Stimulated activated CD8-positive, alpha-beta memory T cell treated with anti-CD3 and anti-CD28 coated beads, Interleukin-12 subunit alpha, Interleukin-12 subunit beta, amount 100 ng/mL, for 24 hours (primary cell): ENCODE measurements around the gene NDUFA7.
A peak's percentile ranks its signal among the peaks of the same experiment; 100 is the strongest.
"Not testable (repeated sequence)": the region's sequence is repeated elsewhere in the genome, so short reads cannot be mapped to it uniquely, and the experiment has no call there.

ENCODE experiments used
- DNase-seq: peaks from one replicate; pipeline ENCODE4 v3.0.0-alpha.2; 2020; ENCODE audit errors: extremely low read depth

The NDUFA7 gene

DNA sequence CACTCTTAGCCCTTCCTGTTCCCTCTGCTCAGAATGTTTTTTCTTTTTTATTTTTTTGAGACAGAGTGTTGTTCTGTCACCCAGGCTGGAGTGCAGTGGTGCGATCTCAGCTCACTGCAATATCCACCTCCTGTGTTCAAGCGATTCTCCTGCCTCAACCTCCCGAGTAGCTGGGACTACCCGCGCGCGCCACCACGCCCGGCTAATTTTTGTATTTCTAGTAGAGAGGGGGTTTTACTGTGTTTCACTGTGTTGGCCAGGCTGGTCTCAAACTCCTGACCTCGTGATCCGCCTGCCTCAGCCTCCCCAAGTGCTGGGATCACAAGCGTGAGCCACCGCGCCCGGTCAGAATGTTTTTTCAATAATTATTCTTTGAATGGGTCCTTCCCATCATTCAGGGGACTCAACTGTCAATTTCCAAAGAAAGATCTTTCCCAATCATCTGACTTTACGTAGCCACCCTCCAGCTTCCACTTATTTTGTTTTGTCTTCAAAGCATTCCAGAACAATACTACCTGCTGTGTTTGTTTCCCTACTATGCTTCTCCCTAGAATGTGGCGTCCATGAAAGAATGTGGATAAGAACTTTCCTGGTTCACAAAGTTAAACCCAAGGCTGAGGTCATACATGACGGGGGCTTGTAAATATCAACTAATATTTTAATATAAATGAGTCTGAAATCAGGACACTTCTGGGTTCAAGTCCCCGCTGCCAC lies 1.2 kb downstream of the NDUFA7 start:
- DNase-seq, result no peak

- DNase-seq, result not testable (repeated sequence)
These were observed 2.3 kb downstream of the NDUFA7 start for GRCh38 chr19:8318835-8319234.

- no peak for DNase-seq
These were observed 4.6 kb downstream of the NDUFA7 start for GRCh38 chr19:8316351-8317125.

- DNase-seq, result not testable (repeated sequence)
These were observed 6.1 kb downstream of the NDUFA7 start for GRCh38 chr19:8314981-8315640.

- no peak for DNase-seq
These were observed 9.5 kb downstream of the NDUFA7 start for GRCh38 chr19:8311461-8312260.

- DNase-seq, result no peak
These were observed 10.7 kb downstream of the NDUFA7 start for GRCh38 chr19:8310342-8311055.

DNA sequence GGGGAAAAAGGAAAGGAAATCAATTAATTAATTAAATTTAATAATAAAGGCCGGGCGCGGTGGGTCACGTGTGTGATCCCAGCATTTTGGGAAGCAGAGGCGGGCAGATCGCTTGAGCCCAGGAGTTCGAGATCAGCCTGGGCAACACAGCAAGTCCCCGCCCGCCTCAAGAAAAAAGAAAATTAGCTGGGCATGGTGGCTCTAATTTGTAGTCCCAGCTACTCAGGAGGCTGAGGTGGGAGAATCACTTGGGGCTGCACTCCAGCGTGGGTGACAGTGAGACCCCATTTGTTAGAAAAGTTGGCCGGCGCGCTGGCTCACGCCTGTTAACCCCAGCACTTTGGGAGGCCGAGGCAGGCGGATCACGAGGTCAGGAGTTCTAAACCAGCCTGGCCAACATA lies 12.3 kb downstream of the NDUFA7 start:
- no peak for DNase-seq

- DNase-seq, result peak; percentile 72
These were observed 13.0 kb downstream of the NDUFA7 start, which contains the start of gene CD320 for GRCh38 chr19:8307965-8308866. Gene CD320, minus strand, starts transcription at chr19:8308358. Its CDS starts 68 bp downstream, at chr19:8308290.

GRCh38 chr19:8307400-8307964 lies 13.7 kb downstream of the NDUFA7 start:
- DNase-seq, result no peak

DNA sequence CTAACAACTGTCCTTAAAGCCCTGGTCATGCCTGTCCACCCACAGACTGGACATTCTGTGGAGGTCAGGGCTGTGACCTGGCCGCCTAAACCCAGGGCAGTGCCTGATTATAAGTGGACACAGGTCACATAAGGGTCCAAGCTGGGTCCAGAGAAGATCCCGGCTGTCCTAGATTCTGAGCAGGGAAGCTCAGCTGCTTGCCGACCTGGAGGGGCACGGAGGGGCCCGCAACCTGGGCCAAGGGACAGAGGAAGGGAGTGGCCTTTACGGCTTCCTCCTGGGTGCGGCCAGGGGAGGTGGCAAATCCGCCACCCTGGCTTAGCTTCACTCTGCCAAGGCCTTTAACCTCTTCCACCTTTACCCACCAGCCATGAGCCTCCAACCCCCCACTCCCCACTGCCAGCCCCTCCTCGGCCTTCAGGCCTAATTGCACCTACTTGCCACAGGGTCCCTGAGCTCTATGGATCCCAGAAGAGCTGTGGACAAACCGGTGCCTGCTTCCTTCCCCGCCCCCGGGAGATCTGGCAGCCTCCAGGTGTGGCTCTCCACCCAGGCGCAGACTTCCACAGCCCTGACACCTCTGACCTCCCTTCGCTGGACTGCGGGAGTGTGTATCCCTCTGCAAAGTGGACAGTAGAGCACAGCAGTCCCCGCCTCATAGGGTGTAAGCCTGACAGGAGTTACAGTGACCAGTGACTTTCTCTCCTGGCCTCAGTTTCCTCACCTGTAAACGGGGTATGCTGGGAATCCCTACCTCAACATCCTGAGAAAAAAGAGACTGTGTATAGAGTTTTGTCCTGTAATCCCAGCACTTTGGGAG lies 14.7 kb downstream of the NDUFA7 start:
- no peak for DNase-seq

DNA sequence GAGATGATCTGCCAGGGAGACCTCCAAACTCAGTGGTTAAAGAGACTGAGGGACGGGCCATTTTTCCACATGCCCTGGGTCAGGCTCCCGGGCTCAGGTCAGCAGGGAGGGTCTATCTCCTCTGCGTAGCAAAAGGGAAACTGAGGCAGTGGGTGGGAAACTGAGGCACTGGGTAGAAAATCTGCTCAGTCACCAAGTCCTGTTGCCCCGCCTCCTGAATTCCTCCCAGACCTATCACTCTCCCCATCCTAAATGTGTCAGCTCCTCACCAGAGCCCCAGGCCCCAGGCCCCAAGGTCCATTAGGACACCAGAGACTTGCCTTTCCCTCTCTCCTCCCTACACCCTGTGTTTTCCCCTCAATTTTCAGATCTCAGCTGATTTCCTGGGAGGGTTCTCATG lies 15.4 kb downstream of the NDUFA7 start:
- no peak for DNase-seq

DNA sequence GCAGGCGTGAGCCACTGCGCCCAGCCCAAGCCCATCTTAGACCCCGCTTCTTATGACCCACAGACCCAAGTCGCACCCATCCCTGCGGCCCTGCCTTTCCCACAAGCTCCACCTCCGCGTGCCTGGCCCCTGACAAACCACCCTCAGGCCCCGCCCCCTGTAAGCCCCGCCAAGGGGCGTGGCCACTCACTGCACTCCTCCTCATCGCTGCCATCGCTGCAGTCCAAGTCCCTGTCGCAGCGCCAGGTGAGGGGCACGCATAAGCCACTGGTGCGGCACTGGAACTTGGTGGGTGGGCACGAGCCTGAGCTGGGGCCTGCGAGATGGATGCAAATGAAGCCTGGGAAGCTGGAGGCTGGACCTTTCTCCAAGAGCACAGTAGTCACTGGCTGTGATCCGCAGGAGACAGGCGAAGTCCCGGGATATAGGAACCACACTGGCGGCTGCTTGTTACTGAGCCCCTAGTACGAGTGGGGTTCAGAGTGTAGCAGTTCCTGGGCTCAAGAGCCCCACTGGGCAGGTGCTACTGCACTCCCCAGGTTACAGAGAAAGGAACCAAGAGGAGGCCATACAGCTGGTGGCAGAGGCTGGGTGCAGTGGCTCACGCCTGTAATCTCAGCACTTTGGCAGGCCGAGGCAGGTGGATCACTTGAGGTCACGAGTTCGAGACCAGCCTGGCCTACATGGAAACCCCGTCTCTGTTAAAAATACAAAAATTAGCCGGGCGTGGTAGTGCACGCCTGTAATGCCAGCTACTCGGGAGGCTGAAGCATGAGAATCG lies 16.1 kb downstream of the NDUFA7 start:
- DNase-seq, result no peak

DNA sequence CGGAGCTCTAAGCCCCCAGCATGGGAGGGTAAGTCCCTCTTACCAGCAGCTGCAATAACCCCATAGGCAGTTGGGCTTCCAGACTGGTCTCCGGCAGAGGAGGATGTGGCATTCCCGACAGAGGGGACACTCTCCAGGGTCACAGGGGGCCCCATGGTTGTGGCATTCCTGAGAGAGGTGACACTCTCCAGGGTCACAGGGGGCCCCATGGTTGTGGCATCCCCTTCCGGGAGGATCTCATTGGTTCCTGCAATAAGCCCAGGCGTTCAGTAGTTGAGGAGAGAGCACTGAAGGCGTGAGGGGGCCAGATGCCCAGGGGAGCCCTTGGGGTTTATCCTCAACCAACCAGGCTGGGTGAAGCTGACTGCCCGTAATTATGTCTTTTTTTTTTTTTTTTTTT lies 18.4 kb downstream of the NDUFA7 start:
- no peak for DNase-seq

- DNase-seq, result no peak
These were observed 18.9 kb downstream of the NDUFA7 start for GRCh38 chr19:8302357-8302691.

- not testable (repeated sequence) for DNase-seq
These were observed 29.8 kb downstream of the NDUFA7 start for GRCh38 chr19:8291337-8291736.

DNA sequence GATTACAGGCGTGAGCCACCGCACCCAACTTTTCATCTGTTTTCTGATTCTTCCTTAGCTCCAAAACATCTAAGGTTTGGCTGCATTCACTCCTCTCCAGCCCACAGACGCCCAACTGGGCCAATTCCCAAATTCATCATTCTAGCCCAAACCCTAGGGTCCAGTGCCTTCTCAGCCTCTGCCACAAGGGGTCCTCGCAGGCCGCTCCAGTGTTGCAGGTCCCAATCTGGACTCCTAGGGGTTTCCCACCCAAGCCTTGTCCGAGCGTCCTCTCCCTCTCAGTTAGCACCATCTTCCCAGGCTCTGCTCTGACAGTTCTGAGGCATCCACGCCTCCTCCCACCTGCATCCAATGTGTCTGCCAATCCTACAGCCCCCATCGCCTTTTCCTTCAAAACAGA lies 44.7 kb downstream of the NDUFA7 start:
- DNase-seq, result not testable (repeated sequence)

- no peak for DNase-seq
These were observed 51.5 kb downstream of the NDUFA7 start for GRCh38 chr19:8269724-8270123.

DNA sequence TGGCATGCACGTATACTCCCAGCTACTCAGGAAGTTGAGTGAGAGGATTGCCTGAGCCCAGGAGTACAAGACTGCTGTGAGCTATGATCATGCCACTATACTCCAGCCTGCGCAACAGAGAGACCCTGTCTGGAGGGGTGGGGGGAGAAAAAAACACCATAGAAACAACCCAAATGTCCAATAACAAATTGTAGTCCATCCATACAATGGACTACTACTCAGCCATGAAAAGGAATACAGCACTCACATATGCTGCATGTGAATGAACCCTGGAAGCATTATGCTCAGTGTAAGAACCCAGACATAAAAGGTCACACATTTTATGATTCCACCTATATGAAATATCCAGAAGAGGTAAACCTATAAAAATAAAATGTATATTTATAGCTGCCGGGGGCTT lies 55.3 kb downstream of the NDUFA7 start:
- DNase-seq, result no peak
